ENCODE data around the gene TFB2M.

- TF ChIP-seq TAF1 (IDR thresholded peaks at IDR 0.05; ENCODE audit: low read depth, low read length) (no peak), SPI1 (IDR thresholded peaks at IDR 0.05; ENCODE audit: low read depth, low read length) (no peak), POLR2A (IDR thresholded peaks at IDR 0.05; ENCODE audit: low read depth, low read length) (no peak), POLR2AphosphoS5 (IDR thresholded peaks at IDR 0.05; ENCODE audit: low read depth, low read length) (no peak), PAX5 (IDR thresholded peaks at IDR 0.05; ENCODE audit: insufficient read depth, low read length, severe bottlenecking) (no peak)
Measured at GRCh38 chr1:246583056-246583440, 17.0 kb upstream of the TFB2M start.

All from GM12891 (cell line).